Putamen (tissue), 1 donor: ENCODE data around the gene AQP4.

Experiments
- DNase-seq: peaks from one replicate; pipeline ENCODE4 v3.0.0-alpha.2; 2016; ENCODE audit warnings: low spot score

AQP4 gene

GRCh38 chr18:26840965-26841364 lies 24.5 kb downstream of the AQP4 start:
- DNase-seq = no peak

DNA sequence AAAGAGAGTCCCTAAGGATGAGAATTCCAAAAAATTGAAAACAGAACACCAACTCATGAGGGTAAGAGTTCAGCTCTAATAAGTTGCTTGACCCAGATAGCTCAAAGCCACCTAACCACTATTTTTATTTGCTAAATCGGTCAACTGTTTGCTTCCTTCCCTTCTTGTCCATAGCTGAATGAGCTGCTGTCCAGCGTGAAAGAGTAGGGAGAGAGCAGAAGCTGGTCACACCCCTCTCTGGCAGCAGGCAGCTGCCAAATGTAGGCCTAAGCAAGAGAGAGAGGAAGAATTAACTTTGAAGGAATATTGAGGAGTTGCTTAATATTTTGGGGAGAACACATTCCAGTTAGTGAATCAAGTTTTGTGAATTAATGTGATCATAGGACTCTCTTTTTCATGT lies 25.9 kb downstream of the AQP4 start:
- no peak for DNase-seq

DNA sequence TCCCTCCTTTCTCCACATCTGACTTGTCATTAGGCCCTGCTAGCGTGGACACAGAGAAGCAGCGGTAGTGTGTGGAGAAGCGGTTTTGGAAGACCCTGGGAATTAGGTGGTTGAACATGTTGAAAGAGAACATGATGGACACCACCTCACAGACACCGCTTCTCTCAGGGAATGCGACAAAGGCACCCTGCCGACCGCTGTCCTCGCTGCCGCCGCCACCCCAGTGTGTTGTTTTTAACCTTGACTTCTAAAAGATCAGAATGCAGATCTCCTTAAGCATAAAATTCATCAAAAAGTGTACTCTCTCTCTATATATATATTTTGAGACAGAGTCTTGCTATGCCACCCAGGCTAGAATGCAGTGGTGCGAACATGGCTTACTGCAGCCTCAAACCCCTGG lies 33.2 kb downstream of the AQP4 start:
- DNase-seq = no peak

GRCh38 chr18:26827581-26827980 lies 37.9 kb downstream of the AQP4 start:
- DNase-seq = no peak

- DNase-seq = no peak
Measured at GRCh38 chr18:26826656-26827235, 38.8 kb downstream of the AQP4 start.

DNA sequence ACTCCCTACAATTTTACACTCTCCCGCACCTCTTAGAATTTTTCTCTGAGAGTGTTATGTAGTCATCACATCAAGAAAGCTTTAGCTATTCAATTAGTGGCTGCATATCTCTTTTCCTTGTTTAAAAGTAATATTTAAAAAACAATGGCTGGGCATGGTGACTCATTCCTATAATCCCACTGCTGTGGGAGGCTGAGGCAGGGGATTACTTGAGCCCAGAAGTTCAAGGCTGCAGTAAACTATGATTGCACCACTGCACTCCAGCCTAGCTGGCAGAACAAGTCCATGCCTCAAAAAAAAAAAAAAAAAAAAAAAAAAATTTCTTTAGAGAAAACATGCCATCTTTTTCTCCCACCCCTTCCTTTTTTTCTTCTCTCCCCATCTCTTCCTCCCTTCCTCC lies 44.3 kb downstream of the AQP4 start:
- no peak for DNase-seq

GRCh38 chr18:26819046-26819445 lies 46.5 kb downstream of the AQP4 start:
- DNase-seq = no peak

DNA sequence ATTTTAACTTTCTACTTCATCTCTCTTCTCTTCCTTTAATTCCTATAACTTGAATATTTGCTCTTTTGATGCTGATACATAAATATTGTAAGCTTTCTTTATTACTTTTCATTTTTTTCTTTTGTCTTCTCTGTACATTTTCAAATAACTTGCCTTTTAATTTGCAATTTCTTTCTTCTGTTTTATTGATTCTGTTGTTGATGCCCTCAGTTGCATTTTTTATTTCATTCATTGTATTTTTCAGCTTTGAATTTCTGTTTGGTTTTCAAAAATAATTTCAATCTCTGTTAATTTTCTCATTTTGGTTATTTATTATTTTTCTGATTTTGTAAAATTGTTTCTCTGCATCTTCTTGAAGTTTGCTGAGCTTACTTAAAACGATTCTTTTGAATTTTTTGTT lies 47.0 kb downstream of the AQP4 start:
- DNase-seq = no peak

DNA sequence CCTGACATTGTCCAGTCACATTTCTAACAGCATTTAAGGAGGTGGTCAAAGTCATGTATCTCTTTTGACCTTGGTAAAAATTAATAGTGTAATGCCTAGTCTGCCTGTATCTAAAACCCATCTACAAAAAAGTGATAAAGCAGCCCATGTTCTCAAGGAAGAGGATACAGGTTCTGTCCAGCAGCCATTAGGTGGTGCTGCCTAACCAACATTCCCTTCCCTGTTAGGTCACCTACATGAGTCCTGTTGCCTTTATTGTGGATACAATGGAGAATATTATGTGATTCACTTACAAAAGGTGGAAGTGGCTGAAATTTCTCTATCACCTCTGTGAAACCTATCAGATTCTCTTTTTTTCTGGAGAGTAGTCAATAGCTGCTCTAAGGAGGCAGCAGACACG lies 52.5 kb downstream of the AQP4 start:
- DNase-seq = no peak

DNA sequence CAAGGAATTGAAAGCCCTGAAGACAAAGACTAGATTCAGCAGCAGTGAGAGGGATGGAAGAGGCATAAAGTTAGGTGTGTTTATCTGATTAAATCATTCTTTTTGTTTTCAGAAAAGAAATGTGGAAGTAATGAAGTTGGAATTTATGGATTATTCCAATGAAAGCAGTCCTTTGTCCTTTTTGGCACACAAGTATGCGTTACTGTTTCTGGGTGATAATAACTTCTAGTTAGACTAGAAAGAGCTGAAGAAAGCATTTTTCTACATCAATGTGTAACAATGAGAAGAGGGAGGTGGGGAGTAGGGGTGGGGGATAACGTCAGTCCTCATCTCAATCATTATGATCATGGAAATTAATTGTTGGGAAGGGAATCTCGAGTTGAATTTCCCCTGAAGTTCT lies 53.0 kb downstream of the AQP4 start:
- no peak for DNase-seq

DNA sequence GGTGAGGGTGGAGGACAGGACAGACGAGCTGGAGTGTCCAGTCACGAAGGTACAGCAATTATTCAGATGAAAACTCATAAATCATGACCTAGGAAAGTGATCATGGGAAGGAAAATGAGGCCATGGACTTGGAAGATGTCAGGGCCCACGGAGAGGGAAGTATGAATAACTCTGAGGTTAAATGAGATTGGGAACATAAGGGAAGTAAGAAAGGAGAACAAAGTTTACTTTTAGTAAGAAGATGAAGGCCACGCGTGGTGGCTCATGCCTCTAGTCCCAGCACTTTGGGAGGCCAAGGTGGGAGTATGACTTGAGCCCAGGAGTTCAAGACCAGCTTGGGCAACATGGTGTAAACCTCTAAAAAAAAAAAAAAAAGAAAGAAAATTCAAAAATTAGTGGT lies 56.2 kb downstream of the AQP4 start:
- no peak for DNase-seq

DNA sequence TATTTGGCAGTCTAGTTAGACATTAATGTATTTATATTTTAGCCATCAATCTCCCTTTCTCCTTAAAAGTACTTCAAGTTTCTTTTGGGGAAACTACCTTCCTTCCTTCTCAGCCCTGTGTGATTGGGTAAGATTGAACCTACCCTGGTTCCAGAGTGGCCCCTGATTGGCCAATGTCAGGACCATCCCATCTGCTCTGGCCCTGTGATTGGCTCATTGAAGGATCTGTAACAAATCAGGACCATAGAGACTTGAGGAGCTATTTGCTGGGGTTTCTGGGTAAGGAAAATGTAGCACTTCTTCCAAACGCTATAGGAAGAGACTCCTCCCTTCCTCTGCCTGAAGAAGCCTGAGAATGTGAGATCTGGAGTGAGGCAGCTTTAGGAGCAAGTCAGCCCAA lies 59.3 kb downstream of the AQP4 start:
- no peak for DNase-seq

DNA sequence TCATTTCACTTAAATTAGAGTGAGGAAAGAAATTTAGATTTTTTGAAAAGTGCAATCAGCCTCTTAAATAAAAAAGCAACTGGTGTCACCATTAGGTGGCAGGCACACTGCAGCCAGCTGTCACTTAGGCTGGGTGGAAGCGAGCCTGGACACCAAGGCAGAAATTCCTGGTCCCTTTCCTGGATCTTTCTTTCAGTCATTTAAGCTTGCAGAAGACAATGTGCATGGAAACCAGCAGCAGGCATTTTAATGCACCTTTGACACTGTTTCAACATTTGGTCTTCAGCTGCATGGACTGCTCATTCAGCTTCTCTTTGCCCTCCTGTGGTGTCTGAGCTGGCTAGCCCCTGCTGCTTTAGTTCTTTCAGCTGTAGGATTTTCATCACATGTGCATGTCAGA lies 61.0 kb downstream of the AQP4 start:
- no peak for DNase-seq

GRCh38 chr18:26803643-26804042 lies 61.9 kb downstream of the AQP4 start:
- DNase-seq = no peak

DNA sequence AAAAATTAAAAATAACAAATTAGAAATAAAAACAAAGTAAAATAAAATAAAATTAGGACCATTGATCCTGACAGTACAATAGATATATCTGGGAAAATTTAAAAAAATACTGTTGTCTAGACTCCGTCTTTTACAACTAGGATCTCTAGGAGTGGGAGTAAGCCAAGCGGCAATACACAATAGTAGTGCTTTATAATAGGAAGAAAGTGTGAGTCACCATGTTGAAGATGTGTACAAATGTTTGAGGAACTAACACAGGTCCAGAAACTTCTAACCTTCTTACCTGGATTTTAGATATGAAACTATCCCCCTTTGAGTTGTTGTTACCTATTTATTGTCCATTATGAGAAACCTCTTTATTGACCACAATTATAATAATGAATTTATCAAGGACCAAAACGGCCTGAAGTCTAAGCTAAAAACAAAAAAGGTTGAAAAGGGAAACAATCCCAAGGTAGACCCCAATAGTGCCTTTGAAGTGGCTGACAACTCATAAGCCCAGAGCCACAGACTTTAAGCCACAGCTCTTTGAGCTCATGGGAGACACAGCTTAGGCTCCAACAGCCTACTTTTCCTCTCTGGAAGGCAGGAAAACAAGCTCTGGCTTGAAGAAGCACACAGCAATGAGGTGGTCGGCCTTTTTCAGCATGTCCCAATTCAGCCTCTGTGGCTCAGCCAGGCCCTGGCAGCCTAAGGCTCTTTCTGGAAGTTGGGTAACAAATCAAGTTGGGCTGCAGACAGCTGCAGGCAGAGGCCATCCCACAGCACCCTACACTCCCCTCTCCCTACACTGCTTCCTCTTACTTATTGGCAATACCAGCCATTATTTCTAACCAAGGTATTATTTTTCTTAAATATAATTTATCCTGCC lies 62.9 kb downstream of the AQP4 start:
- DNase-seq = no peak
